GM12892 (cell line): ENCODE data around the gene RREB1.

ENCODE experiments used
- POLR2A ChIP-seq: IDR thresholded peaks from 2 replicates; pipeline ENCODE4 v1.6.1; 2011; ENCODE audit warnings: low read depth, low read length, control low read depth
- POLR2AphosphoS5 ChIP-seq: IDR thresholded peaks from 2 replicates; pipeline ENCODE4 v1.6.1; 2011; ENCODE audit warnings: low read depth, low read length, control low read depth
- TAF1 ChIP-seq: IDR thresholded peaks from 2 replicates; pipeline ENCODE4 v1.6.1; 2011; ENCODE audit warnings: low read depth, mild to moderate bottlenecking, control low read depth, low read length, borderline replicate concordance

DNA sequence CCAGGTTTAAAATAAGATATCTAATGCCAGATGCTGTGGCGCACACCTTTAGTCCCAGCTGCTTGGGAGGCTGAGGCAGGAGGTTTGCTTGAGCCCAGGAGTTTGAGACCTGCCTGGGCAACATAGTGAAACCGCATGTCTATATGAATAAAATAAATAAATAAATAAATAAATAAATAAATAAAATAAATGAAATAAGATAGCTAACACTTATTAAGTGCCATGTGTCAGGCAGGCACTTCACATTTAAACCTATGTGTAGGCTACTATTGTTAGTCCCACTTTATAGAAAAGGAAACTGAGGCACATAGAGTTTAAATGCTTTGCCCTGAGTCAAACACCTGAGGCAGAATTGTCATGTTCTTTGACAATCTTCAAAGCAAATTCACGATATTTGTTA lies 32.9 kb upstream of the RREB1 start:
- TF ChIP-seq POLR2AphosphoS5 (no peak), POLR2A (no peak), TAF1 (no peak)
